K562 (cell line): ENCODE measurements around the gene RPS8. TPM values are rescaled to one million over a fixed set of nuclear protein-coding genes. Genes with fewer than 3 reads are reported as not detected.

Source experiments
- NR2C2 ChIP-seq, 2 experiments: fragments of 200-800 bp in 1 of 2; sonication (Bioruptor generic) in 1 of 2; sonication (generic) in 1 of 2; formaldehyde crosslinking in 1 of 2; IDR thresholded peaks; 2 replicates each; pipeline versions ENCODE4 v1.6.1 to v1.8.0; 2016 to 2022; ENCODE audit warnings: mild to moderate bottlenecking in 1 of 2, missing compliant biosample characterization in 1 of 2, missing genetic modification characterization in 1 of 2, missing genetic modification reagents in 1 of 2
- NRF1 ChIP-seq, 2 experiments: fragments of 450-650 bp; IDR thresholded peaks in 1 of 2; conservative IDR thresholded peaks in 1 of 2; 2 replicates each; pipeline ENCODE4 v1.6.1; 2014; ENCODE audit warnings: mild to moderate bottlenecking in 2 of 2
- RNF2 ChIP-seq: sonication (generic); IDR thresholded peaks from 2 replicates; pipeline ENCODE4 v1.6.1; 2016
- SMAD1 ChIP-seq: fragments of 150-350 bp; IDR thresholded peaks from 2 replicates; pipeline ENCODE4 v1.6.1; 2014; ENCODE audit warnings: low read length, low read depth; ENCODE audit not compliant: partially characterized antibody
- ZSCAN29 ChIP-seq: fragments of 450-650 bp; IDR thresholded peaks from 2 replicates; pipeline ENCODE4 v1.6.1; 2017
- polyA plus RNA-seq, 8 experiments: library from polyadenylated mRNA; depleted of rRNA in 4 of 8; stranded (reverse) in 5 of 8; unstranded in 3 of 8; fragments of >200 nt; fragmentation: Nextera tagmentation in 2 of 8; fragmentation: Illumina TruSeq in 1 of 8; extraction: Ambion mirVana in 2 of 8; extraction: Trizol in 1 of 8; gene quantifications; 2 replicates each; pipeline versions ENCODE4 v1.2.1 to v1.2.3, GENCODE V29; 2011 to 2014; ENCODE audit warnings: inconsistent platforms in 1 of 8, missing spikeins in 1 of 8
- total RNA-seq, 7 experiments: library from RNA; depleted of rRNA in 6 of 7; stranded (reverse); fragments of >200 nt in 6 of 7; fragmentation: Illumina TruSeq in 2 of 7; extraction: Trizol in 2 of 7; gene quantifications; 2 replicates each; pipeline versions ENCODE4 v1.2.1 to v1.2.3, GENCODE V29; 2011 to 2021; ENCODE audit warnings: low replicate concordance in 1 of 7
- TF ChIP-seq, protein P1 (sequence below): IDR thresholded peaks from 3 replicates; pipeline ENCODE4 v1.6.1; 2011; ENCODE audit warnings: borderline replicate concordance, mild to moderate bottlenecking, moderate library complexity; ENCODE audit not compliant: insufficient read length; ENCODE audit errors: extremely low read depth

RPS8 gene
- total and polyA plus RNA-seq, 9 of the 15 experiments (the other 6 are each of a cell fraction or from before 2014, with no cell fraction given), result 2,431 to 4,168 (median 3,109) TPM

DNA sequence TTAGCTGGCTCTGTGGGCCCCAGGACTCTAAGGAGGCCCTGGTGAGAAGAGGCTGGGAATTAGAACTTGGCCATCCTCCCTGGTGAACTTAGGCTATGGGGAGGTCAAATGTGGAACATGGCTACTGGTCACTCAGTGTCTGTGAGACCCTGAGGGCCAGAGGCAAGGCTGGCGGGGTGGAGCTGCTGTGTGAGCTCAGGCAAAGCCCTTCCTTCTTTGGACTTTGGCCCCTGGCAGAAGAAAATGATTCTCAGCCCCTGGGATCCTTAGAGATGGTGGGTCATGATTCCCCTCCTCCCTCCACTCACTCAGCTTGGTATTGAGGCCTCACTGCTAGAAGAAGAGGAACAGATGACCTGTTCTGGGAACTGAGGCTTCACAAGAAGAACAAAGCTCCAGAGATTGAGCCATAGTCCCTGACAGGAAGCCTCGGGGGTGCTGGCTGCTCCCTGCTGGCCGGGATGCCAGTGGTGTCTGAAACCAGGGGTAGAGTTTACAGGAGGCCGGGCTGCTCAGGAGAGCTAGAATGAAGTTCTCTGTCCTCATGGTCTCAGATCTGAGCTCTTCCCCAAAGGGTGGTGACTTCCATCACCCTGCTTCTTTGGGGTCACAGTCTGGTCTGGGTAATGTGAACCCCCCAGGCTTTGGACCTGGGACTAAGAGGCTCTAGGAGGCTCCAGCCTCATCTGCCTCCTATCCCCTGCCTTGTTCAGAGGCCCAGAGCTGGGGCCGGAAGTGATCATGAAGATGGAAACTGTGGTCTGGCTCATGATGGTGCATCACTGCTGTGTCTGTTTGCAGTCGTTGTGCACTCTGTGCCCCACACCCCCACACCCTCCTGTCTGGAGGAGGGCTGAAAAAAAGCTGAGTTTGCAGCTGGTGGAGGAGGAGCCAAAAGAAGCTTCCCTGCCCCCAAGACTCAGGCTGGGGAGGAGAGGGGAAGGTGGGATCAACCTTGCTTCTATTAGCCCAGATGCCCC, 33.9 kb downstream of the RPS8 start (continued):
- TF ChIP-seq ZSCAN29 (no peak), NR2C2 (CRISPR knock-in tag; IDR thresholded peaks at IDR 0.05) (no peak), NR2C2 (tag; IDR thresholded peaks at IDR 0.05) (no peak), SMAD1 (peak; percentile 15), NRF1 (conservative IDR thresholded peaks at IDR 0.05 in 1 of 2, IDR thresholded peaks at IDR 0.05 in 1 of 2) (no peak), RNF2 (no peak)
- TF ChIP-seq, protein P1, sequence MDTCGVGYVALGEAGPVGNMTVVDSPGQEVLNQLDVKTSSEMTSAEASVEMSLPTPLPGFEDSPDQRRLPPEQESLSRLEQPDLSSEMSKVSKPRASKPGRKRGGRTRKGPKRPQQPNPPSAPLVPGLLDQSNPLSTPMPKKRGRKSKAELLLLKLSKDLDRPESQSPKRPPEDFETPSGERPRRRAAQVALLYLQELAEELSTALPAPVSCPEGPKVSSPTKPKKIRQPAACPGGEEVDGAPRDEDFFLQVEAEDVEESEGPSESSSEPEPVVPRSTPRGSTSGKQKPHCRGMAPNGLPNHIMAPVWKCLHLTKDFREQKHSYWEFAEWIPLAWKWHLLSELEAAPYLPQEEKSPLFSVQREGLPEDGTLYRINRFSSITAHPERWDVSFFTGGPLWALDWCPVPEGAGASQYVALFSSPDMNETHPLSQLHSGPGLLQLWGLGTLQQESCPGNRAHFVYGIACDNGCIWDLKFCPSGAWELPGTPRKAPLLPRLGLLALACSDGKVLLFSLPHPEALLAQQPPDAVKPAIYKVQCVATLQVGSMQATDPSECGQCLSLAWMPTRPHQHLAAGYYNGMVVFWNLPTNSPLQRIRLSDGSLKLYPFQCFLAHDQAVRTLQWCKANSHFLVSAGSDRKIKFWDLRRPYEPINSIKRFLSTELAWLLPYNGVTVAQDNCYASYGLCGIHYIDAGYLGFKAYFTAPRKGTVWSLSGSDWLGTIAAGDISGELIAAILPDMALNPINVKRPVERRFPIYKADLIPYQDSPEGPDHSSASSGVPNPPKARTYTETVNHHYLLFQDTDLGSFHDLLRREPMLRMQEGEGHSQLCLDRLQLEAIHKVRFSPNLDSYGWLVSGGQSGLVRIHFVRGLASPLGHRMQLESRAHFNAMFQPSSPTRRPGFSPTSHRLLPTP, result no peak
